ENCODE data around the gene PLCH1.

PLCH1 gene

DNA sequence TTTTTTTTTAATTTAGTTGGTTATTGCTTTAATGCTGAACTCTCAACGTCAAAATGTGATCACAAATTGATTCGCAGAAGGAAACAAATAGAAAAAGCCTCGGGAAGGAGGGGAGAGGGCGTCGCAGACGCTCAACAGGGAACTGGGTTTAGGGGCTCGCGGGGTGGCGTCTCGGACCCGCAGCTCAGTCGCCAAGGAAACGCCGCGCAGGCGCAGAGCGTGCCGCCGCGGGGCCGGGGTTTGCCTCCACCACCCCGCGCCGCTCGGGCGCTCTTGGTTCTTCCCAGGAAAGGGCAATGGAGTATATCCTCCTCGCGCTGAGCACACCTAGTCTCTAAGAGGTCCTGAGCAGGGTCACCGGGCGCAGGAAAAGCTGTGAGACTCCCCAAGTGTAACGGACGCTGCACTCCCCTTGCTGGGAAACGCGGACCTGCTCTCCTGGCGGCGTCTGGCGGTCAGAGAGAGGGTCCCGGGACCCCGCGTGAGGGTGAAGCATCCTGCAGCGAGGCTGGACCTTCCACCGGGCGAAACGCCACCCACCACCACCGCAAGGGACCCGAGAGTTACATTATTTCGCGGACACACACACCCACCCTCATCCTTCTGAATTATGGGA lies 753 bp downstream of the PLCH1 start:
- peak; percentile 77 to 90 (median 87) for DNase-seq

DNA sequence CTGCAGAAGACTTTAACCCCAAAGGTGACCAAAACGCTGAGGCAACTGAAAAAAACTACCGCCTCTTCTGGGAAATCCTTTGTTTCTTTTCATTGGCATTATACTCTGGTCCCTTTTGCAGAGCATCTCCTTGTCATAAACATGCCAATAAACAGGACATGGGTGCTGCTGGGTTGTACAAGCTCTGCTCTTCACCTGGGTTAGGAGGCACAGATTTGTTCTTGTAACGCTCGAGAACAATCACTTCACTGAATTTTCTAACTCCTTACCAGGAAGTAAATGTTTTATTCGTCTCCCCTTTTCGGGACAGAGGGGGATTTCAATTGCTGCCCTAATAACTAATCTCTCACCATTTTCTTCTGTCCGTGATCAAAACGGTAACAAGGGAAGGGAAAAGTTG lies 1.3 kb downstream of the PLCH1 start:
- DNase-seq = peak; percentile 23 to 81 (median 67)

DNA sequence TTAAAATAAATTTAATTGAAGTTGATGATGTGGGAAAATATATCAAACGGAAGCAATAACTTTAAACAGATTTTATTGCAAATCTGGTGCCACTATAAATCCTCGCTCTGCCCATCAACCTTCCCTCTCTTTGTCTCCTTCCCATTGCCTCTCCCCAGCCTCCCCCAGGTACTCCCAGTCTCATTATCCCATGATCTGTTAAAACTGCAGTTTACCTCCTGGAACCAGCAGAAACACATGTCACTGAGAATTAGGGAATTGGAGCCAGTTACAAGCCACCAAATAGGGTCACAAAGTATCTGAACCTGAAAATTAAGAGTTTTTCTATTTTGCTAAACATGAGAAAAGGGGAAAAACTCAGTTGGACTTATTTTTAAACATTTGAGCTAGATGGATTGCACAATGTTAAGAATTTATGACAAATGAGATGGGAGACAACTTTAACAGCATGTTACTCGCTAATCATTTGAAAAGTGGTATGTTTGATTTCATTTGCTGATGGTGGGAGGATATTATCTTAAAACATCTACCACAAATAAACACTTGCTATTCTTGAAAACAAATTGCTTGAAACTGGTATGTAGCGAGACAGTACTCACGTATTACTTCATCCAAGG lies 2.4 kb downstream of the PLCH1 start:
- DNase-seq = no peak

DNA sequence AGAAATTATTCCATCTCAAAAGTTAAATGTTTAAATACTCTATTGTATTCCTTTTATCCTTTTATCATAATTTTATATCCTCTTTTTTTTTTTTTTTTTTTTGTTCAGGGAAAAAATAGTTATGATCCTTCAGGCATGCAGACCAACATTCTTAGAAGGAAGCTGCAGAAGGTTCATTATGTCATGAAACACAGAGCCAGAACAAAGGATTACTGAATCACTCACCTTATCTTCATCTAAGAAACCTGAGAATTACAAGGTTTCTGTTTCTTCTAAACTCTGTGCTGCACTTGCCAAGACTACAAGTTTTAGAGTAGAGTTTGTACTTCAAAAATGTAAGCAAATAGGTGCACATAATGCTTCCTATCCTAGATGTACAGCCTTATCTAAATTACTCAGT lies 3.3 kb downstream of the PLCH1 start:
- DNase-seq = no peak

DNA sequence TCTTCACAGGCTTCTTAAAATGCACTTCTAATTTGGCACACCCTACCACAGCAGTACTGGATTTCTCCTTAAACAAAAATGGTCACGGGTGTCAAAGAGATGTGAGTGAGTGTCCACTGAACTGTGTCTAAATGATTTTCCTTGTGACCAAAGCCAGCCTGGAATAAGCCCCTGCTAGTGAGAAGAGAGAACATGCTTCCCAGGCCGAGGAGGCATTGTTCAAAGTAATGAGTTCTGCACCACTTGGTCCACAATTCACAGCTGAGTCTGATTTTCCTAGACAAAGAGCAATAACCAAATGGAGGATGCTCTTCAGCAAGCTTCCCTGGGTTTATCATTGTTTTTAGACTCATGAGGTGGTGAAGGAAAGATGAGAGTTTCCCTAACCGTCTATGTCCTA lies 3.8 kb downstream of the PLCH1 start:
- no peak for DNase-seq

DNA sequence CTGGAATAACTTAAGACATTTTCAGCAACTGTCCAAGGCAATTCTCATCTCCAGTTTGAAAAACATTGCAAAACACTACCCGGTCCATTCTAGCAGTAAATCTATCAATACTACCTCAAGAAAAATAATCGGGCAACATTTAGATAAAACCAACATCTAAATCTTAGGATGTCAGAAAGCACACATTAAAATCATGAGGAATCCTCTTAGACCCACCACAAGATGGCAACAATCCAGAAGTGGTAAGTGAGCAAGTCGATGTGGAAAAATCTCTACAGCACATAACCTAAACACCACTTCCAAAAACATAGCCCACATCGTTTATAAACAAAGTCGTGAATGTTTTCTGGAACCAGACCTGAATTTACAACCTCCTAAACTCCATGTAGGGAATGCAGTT lies 5.7 kb downstream of the PLCH1 start:
- DNase-seq = peak in 1 of 3 experiments; percentile 24

DNA sequence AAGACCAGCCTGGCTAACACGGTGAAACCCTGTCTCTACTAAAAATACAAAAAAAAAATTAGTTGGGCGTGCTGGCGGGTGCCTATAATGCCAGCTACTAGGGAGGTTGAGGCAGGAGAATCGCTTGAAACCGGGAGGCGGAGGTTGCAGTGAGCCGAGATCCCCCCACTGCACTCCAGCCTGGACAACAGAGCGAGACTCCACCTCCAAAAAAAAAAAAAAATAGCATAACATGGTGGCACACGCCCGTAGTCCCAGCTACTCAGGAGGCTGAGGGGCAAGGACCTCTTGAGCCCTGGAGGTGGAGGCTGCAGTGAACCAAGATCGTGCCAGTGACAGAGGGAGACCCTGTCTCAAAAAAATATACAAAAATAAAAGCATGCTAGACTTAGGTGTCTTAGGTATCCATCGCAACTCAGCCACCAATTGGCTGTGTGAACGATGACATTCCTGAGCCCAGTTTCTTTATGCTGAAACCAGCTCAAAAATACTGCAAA lies 6.2 kb downstream of the PLCH1 start:
- DNase-seq = no peak

DNA sequence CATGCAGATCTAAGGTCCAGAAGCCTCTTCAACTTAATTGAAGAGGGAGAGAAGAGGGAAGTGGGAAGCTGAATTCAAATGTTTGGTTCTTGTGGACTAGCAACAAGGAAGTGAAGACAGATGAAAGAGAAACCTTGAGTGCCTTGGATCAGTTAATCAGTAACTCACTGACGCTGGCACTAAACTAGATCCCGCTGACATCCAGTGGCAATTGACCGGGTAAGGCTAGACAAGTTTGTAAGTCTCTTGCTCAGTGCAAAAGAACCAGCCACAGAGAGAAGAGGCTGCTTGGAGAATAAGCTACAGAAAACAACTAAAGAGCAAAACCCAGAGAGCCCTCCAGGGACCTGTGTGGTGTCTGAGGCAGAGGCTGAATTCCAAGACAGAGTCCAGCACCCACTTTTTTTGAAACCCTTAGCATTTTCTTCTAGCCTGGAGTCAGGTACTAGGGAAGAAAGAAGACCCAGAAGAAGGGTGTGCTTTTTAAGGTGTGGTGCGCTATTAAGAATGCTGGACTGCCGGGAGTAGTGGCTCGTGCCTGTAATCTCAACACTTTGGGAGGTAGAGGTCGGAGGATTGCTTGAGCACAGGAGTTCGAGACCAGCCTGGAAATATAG lies 6.9 kb downstream of the PLCH1 start:
- no peak for DNase-seq

DNA sequence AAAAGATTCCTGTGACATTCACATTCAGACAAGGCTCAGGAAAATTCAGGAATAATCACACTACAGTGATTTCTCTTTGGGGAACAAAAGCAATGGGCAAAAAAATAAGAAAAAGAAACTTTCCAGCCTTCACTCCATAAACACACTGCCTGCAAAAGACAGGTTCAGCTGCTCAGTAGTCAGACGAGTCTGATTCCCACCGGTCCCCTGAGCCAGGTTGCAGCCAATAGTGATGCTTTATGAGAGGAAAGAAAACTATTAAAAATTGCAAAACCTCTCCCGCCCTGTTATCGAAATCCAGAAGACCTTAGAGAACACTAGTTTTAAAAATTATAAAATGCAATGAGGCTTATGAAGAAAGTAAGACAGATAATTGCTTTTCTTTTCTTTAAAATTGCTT lies 8.5 kb downstream of the PLCH1 start:
- DNase-seq = no peak

DNA sequence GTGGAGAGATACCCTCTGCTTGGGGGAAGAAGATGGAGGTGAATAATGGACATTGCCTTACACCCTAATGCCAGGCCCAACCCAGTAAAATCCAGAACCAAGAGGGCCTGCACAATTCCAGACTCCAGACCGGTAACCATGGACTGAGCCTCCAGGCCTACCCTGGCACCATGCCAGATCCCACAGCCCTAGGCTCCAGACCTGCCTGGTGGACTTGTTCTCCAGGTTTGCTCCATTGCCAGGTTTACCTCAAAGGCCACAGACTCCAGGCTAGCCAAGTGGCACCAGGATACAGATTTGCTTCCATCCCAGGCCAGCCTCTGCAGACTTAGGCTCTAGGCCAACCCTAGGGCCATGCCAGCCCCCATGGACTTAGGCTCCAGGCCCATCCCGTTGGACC lies 14.0 kb downstream of the PLCH1 start:
- peak in 1 of 3 experiments; percentile 23 for DNase-seq

DNA sequence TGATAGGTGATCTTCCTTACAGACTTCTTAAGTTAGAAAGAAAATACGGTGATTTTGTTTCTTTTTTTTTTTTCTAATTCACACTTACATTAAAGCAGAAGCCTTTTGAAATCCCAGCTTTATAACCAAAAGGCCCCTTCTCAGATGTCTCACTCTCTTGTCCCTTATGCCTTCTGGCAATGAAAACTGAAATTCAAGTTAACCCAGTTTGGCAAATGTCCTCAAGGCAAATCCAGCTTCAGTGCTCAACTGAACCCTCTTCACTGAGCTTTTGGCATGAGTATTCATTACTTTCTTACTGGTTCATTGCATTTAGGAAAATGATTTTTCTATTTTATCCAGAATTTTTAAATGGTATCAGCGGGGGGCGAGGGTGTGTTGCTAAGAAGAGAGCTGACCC lies 17.0 kb downstream of the PLCH1 start:
- no peak for DNase-seq

DNA sequence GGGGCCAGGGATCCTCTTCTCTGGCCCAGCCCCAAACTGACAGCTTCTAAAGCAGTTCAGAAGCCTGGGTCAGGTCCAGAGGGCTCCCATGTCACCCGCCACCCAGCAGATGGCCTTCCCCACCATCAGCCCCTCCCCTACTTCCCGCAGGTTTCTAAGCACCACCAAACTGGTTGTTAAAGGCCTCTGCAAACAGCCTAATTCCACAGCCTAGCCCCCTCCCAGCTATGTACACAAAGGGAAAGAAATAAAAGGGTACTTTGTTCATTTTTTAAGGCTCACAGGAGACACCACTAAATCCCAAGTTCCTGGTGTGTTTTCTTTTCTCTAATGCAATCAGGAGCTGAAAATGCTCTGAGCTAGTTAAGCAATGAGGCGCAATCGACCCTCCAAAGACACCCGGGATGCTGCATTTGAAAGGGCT lies 30.6 kb downstream of the PLCH1 start:
- peak in 2 of 3 experiments; percentile 69 to 86 for DNase-seq

DNA sequence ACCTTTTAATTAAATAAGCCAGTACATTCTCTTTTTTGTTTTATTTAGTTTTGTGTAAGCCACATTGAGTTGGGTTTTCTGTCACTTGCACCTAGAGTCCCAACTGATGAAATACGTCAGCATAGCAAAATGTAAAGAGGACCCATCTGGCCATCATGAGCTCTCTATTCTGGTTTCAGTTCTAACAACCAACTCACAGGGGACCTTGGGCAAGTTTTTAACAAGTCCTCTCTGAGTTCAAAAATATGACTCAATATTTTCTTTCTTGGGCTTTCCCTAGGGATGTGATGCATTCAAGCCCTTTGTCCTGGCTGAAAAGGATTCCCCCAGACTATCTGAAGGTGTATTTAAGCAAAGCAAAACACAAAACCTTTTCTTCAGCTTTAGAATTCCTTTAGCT lies 32.9 kb downstream of the PLCH1 start:
- no peak for DNase-seq

DNA sequence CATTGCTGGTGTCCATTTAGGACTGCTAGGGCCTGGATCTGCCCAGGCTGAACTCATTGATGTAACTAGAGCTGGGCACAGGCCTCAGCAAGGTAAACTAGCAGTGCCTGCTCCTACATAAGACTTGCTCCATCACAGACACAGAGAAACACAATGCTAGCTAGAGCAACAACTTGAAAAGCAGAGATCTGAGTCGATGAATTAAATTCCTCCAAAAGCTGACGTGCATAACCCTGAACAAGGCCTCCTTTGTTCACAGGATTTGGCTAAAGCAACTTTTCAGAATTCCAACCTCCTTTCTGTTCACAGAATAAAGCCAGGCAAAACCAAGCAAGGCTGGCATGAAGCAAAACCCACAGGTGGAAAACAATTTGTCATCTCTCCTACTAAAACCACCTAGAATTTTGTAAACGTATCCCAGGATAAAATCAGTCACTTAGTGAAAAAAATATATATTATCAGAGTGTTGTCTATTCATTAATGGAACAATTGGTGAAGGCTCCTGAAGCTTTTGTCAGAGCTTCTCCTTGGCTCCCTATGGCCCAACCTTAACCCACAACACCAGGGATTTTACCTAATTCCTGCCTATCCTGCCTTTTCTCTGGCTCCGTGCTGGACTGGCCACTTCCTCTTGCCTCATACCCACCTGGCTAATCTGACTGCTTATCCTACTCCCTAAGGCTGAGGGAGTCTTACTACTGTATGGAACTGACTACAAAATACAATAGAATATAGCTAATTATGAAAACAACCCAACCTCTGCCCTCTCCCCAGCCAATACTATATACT lies 39.9 kb downstream of the PLCH1 start:
- DNase-seq = no peak

DNA sequence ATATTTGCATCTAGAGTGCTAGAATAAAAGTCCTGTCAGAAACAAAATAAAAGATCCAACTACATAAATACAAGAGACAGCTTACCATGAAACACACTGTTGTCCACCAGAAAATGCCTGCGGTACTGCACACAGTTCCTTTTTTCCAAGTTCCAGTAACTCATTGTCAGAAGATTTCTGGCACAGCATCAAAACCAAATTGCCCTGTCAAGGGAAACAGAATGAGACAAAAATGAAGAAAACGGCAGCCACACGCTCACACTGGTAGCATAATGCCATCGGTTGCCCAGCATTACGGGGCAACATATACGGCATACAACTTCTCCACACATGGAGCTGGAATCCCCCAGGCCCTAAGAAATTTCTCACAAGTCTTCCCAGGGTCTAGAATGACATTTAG lies 40.8 kb downstream of the PLCH1 start:
- DNase-seq = no peak

DNA sequence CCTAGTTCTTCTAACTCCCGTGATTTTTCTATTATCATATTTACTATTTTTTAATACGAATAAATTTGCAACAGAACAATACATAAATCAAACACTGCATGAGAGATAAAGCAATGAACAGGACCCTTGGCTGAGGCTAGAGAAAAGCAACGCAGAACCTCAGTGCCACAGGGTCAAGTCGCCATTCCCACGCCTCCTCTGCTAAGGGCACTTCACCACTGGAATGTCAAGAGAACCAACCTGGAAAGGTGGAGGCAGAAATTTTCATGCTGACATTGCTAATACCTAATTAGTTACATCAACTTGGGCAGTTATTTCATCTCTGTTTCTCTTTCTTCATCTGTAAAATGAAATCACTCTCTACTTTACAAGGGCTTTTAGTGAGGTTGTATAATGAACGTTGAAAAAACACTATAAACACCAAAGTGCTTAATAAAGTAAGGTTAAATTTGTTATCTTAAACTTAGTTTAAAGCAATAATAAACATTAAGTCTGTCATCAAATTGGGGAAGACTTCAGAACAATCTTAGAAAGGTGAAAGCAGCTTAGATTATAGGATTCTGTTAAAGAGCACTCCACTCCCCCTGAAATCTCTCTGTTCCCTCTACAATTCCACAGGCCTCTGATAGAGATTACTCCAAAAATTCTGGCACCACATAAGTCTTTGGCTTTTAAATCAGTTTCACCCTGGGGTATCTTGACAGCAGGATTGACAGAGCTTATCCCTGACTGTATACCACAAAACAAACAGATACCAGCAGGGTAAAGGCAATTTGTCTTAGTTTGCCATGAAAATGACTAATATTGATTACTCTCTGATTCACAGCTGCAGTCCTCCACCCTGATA lies 41.9 kb downstream of the PLCH1 start:
- DNase-seq = peak in 1 of 3 experiments; percentile 26

DNA sequence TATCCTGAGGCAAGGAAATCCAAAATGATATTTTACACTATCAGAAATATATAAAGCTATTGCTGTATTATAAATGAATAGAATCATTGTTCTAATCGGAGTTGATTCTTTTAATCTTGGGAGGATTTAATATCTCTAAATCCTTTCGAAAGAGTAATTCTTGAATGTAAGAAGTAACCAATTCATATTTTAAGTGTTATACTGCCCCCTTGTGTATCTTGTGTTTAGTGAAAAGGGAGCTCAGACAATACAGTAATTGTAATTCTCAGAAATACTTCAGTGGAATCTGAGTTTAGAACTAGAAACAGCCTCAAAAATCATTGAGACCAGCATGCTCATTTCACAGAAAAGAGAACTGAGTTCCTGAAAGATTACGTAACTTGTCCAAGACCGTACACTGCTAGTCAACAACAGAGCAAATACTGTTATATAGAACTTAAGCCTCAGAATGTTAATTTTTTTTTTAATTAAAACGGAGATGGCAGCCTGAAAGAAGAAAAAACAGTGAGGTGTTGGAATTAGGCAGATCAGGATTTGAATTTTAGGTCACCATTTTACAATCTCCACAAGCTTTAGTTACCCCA lies 42.9 kb downstream of the PLCH1 start:
- peak; percentile 43 to 82 (median 81) for DNase-seq

DNA sequence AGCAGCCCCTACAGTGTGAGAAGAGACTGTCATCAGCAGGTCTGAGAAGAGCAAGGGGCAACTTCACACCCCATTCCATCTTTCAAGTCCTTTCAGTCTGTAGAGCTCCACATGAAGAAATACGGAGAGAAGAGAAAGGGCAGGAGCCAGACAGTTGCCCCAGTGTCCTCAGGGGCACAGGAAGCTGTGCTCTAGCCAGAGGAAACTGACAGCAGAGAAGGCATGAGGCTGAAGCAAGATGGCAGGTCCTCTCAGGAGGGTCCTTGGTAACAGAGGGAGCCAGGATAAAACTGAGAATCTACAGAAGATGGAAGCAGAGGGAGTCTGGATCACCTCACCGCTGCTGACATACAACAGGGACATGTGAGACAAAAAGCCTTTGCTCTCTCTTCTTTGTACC lies 47.3 kb downstream of the PLCH1 start:
- no peak for DNase-seq

DNA sequence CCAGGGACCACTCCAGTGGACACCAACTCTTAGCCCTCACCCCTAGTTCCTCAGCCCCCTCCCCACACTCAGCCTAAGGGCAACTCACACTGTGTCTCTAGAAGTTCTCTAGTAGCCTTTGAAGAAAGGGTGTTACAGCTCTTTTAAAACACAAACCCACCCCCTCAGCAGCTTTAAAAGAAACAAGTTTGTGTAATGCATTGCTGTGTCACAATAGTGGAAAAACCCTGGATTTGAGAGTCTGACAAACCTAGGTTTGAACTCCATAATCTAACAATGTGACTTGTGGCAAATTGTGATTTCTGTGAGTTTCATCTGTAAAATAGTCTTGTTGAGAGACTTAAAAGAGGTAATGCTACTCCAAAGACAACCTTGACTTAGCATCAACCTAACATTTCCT lies 54.0 kb downstream of the PLCH1 start:
- DNase-seq = no peak

DNA sequence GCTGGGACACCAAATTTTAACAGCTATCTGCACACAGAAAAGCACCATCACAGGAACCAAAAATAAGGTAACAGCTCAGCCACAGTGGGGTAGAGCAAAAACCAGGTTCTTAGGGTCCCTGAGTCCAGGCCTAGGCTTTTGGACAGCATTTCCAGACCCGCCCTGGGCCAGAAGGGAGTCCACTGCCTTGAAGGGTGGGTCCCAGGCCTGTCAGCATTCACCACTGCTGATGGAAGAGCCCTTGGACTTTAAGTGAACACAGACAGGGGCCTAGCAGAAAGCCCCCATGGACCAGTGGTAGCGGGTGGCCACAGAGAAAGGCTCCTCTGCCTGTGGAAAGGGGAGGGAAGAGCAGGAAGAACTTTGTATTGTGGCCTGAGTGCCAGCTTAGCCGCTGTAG lies 56.4 kb downstream of the PLCH1 start:
- DNase-seq = no peak

DNA sequence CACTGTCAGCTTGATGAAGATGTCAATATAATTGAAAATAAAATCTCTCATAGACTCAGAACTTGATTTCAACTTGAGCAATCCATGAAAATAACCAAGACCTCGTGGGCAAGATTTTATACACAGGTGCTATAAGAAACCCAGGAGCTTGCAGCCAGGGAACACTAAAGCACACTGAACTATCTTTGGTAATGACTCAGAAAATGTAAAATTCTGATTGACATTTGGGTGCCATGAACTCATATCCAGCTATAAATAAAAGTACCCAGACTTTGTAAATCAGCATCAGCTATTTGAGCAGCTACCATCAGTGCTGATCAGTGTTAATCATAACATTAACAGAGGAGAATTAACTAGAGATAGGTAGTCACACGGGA lies 61.5 kb downstream of the PLCH1 start:
- DNase-seq = no peak

All from NCI-H1417 (cell line).